Measurements from ENCODE around the gene MS4A4A. TPM values are rescaled to one million over a fixed set of nuclear protein-coding genes. Genes with fewer than 3 reads are reported as not detected.

Gene MS4A4A
- total RNA-seq, 1 donor from 2014 or later: not detected

DNA sequence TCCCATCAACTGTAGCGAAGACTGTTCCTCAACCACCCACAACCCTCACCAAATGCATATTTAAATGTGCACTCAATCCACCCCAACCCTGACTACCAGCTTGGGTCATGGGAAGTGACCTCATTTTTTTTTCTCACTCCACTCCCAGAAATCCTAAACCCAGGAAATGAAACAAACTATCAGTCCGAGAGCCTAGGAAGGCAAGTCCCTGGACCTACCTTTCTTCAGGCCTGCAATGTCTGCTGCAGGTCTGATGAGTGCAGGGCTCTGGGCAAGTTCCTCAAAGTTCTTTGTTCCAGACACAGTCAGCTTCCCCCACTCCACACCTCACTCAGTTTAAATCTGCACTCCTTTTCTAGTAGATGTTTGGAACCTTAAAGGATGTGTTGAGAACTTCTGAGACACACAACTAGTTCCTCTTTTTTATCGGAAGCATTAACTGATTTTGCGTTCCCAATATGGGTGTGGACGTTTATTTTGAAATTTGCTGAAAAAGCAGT lies 37.7 kb upstream of the MS4A4A start, which contains the start of gene MS4A4E:
MS4A4E (minus strand) TSS at position 398 of the 500 bp plus-strand sequence. CDS start 13,082 bp downstream, outside the sequence.
- TF ChIP-seq, protein P1, sequence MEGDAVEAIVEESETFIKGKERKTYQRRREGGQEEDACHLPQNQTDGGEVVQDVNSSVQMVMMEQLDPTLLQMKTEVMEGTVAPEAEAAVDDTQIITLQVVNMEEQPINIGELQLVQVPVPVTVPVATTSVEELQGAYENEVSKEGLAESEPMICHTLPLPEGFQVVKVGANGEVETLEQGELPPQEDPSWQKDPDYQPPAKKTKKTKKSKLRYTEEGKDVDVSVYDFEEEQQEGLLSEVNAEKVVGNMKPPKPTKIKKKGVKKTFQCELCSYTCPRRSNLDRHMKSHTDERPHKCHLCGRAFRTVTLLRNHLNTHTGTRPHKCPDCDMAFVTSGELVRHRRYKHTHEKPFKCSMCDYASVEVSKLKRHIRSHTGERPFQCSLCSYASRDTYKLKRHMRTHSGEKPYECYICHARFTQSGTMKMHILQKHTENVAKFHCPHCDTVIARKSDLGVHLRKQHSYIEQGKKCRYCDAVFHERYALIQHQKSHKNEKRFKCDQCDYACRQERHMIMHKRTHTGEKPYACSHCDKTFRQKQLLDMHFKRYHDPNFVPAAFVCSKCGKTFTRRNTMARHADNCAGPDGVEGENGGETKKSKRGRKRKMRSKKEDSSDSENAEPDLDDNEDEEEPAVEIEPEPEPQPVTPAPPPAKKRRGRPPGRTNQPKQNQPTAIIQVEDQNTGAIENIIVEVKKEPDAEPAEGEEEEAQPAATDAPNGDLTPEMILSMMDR (IDR thresholded peaks at IDR 0.05): no peak
- DNase-seq (ENCODE audit: low spot score): no peak
- Mint-ChIP-seq H3K27me3 (ENCODE audit: low read depth) (peaks cover 35% of the 10 kb centered on the region), H3K4me1 (ENCODE audit: low read depth) (no peaks in the 10 kb centered on the region), H3K9me3 (ENCODE audit: low read depth) (no peaks in the 10 kb centered on the region), H3K4me3 (ENCODE audit: unreplicated experiment) (no peak within 1 kb of the TSS), H3K36me3 (ENCODE audit: low read depth) (no peaks in the 10 kb centered on the region), H3K27ac (ENCODE audit: unreplicated experiment) (no peak within 1 kb of the TSS)

DNA sequence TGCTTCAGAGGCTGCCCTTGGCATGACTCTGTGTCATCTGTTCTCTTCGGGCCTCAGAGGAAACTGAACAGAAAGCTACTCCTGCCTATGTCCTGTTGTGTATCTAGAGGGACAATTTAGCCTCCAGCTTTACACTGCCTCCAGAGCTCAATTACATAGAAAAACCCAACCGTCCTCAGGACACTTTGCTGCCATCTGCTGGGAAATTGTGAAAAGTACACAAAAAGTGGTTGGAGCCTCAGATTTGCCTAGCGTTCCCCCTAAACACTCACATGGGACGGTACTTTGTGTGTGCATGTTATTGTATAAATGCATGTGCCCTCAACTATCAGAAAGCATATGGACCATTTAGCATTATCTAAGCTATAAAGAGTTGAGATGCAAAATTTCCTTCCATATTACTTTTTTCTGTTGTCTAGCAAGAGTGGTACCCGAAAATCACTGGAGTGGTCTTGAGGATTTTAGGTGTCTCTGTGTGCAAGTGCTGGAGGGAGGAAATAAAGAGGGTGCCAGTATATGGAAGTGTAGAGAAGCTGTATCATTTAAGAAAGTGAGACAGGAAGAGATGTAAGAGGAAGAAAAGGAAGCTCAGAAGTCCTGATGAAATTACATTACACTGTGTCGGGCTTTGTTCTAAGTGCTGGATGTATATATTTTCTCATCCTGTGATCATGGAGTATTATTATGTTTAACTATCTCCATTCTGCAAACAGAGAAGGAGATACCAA lies 28.8 kb upstream of the MS4A4A start:
- no peaks in the 10 kb centered on the region for H3K9me3 Mint-ChIP-seq (ENCODE audit: low read depth)

DNA sequence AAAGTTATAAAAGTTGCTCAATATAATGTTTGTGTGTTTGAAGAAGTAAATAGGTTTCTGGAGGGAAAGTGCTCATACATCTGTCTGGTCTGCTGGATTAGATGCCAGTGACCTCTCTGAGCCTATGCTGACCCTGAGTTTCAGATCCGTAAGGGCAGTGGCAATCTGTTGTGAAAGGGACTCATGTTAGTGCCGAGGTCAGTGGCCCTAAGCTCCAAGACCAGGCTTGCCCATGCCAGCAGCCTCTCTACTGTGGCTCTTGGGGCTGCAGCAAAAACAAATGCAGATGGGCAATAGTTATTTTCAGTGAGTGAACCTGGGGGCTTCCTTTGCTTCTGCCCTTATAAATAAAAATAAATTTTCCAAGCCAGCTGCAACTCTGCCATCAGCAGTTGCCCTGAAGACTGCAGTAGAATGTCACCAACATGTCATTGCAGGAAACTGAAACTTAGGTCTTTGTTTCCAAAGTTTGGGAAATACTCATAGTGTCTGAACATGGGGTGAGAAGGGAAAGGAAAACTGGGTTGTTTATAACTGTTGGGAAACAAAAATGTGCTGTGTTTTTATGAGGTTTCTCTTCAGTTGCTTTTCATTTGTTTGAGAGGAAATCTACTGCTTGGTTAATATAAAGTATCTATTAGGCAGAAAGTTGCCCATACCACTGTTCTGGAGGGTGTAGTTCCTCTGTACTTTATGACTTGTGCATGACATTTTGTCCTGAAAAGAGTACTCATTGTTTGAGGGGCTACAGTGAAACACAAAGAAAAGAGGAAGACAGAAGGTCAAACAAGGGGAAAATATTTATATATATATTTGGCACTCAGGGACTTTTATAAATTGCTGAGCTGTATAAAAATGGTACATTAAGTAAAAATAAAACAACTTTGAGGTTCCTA lies 28.0 kb upstream of the MS4A4A start:
- Mint-ChIP-seq H3K36me3 (ENCODE audit: low read depth) (no peaks in the 10 kb centered on the region), H3K4me1 (ENCODE audit: low read depth) (no peaks in the 10 kb centered on the region), H3K27me3 (ENCODE audit: low read depth) (peaks cover 40% of the 10 kb centered on the region), H3K4me3 (ENCODE audit: unreplicated experiment) (no peak overlapping the region), H3K27ac (ENCODE audit: unreplicated experiment) (no peak overlapping the region), H3K9me3 (ENCODE audit: low read depth) (no peaks in the 10 kb centered on the region)
- DNase-seq (ENCODE audit: low spot score): no peak
- TF ChIP-seq, protein P1 (IDR thresholded peaks at IDR 0.05): no peak

More for the DNA sequence above, 28.8 kb upstream of the MS4A4A start:
- Mint-ChIP-seq H3K4me1 (ENCODE audit: low read depth) (no peaks in the 10 kb centered on the region), H3K27ac (ENCODE audit: unreplicated experiment) (no peak overlapping the region), H3K36me3 (ENCODE audit: low read depth) (no peaks in the 10 kb centered on the region), H3K4me3 (ENCODE audit: unreplicated experiment) (no peak overlapping the region), H3K27me3 (ENCODE audit: low read depth) (peaks cover 45% of the 10 kb centered on the region)
- TF ChIP-seq, protein P1 (IDR thresholded peaks at IDR 0.05): peak; percentile 76
- no peak for DNase-seq (ENCODE audit: low spot score)

DNA sequence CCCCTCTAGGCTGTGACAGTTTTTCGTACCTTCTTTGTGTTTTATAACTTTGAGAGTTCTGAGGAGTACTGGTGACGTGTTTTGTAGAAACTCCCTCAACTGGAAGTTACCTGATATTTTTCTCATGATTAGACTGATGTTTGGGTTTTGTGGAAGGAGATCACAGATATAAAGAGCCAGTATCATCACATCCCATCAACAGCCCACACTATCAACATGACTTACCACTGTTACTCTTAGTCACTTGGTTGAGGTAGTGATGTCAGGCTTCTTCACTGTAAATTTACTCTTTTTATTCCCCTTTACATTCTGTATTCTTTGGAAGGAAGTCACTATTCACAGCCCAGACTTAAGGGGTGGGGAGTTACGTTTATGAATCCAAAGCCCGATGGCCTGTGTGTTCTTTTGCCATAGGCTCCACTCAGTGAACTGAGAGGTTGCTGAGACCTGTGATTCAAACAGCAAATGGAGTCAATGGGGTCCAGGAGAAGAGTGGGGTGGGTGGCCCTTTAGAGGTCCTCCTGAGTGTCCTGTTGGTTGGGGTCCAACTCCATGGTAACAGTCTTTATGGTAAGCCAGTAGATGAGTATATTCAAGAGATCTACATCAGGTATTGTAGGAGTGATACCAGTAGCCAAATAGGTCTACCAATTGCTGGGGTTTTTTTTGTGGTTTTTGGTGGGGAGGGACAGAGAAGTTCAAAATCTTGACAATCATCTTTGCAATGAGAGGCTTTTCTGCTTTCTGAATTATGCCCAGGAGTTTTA lies 22.3 kb upstream of the MS4A4A start:
- Mint-ChIP-seq H3K9me3 (ENCODE audit: low read depth) (no peaks in the 10 kb centered on the region), H3K36me3 (ENCODE audit: low read depth) (no peaks in the 10 kb centered on the region)

More for the DNA sequence above, 22.3 kb upstream of the MS4A4A start:
- Mint-ChIP-seq H3K4me3 (ENCODE audit: unreplicated experiment) (no peak overlapping the region), H3K27ac (ENCODE audit: unreplicated experiment) (no peak overlapping the region), H3K27me3 (ENCODE audit: low read depth) (peaks cover 38% of the 10 kb centered on the region), H3K4me1 (ENCODE audit: low read depth) (no peaks in the 10 kb centered on the region)
- DNase-seq (ENCODE audit: low spot score): no peak
- TF ChIP-seq, protein P1 (IDR thresholded peaks at IDR 0.05): no peak
